ENCODE results near the gene IL31. TPM values are rescaled to one million over a fixed set of nuclear protein-coding genes. Genes with fewer than 3 reads are reported as not detected.

Gene IL31
- total RNA-seq, 1 donor from 2014 or later, result not detected

DNA sequence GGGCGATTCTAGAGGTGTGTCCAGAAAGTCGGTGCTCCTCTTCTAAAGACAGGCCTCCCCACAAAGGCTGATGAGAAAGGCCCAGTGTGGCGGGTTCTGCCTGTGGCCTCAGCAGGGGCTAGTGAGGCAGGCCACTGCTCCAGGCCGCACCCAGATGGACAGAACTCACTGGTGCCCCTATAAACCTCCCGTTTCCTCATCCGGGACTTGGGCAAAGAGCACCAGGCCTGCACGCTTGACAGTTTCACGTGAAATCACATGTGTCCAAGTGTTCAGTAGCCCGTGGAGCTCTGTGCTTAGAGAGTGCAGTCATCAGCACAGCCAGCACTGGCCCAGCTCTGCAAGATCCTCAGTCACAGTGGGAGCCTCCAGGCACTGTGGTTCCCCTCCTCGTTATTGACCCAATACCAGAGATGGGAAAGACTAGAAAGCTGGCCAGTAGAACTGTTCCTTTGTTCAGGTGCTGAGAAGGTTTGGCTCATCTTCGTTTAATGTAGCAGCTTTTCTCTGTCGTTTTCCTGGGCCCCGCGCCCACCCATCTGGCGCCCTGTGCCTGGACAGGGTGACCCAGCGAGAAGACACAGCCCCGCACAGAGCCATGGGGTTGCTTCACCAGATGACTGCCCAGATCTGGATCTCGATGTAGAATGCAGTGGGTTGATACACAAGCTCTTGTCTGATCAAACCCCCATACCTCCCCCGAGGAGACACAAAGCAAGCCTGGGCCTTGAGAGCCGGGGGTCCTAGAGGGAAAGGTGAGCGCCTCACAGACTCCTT lies 26.3 kb downstream of the IL31 start:
- peaks cover 17% of the 10 kb centered on the region for H3K9me3 Mint-ChIP-seq (ENCODE audit: unreplicated experiment)
- H3K36me3 Mint-ChIP-seq (ENCODE audit: unreplicated experiment), result peaks cover 8% of the 10 kb centered on the region
- H3K27ac Mint-ChIP-seq (ENCODE audit: unreplicated experiment), result peak overlapping the region; percentile 17
- no peak overlapping the region for H3K4me3 Mint-ChIP-seq (ENCODE audit: unreplicated experiment)
- peaks cover 17% of the 10 kb centered on the region for H3K27me3 Mint-ChIP-seq (ENCODE audit: unreplicated experiment)
- peaks cover 7% of the 10 kb centered on the region for H3K4me1 Mint-ChIP-seq (ENCODE audit: low read depth, unreplicated experiment)
- TF ChIP-seq, protein P1, sequence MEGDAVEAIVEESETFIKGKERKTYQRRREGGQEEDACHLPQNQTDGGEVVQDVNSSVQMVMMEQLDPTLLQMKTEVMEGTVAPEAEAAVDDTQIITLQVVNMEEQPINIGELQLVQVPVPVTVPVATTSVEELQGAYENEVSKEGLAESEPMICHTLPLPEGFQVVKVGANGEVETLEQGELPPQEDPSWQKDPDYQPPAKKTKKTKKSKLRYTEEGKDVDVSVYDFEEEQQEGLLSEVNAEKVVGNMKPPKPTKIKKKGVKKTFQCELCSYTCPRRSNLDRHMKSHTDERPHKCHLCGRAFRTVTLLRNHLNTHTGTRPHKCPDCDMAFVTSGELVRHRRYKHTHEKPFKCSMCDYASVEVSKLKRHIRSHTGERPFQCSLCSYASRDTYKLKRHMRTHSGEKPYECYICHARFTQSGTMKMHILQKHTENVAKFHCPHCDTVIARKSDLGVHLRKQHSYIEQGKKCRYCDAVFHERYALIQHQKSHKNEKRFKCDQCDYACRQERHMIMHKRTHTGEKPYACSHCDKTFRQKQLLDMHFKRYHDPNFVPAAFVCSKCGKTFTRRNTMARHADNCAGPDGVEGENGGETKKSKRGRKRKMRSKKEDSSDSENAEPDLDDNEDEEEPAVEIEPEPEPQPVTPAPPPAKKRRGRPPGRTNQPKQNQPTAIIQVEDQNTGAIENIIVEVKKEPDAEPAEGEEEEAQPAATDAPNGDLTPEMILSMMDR (IDR thresholded peaks at IDR 0.05; ENCODE audit: partially characterized antibody, unreplicated experiment), result no peak
- DNase-seq, result no peak

DNA sequence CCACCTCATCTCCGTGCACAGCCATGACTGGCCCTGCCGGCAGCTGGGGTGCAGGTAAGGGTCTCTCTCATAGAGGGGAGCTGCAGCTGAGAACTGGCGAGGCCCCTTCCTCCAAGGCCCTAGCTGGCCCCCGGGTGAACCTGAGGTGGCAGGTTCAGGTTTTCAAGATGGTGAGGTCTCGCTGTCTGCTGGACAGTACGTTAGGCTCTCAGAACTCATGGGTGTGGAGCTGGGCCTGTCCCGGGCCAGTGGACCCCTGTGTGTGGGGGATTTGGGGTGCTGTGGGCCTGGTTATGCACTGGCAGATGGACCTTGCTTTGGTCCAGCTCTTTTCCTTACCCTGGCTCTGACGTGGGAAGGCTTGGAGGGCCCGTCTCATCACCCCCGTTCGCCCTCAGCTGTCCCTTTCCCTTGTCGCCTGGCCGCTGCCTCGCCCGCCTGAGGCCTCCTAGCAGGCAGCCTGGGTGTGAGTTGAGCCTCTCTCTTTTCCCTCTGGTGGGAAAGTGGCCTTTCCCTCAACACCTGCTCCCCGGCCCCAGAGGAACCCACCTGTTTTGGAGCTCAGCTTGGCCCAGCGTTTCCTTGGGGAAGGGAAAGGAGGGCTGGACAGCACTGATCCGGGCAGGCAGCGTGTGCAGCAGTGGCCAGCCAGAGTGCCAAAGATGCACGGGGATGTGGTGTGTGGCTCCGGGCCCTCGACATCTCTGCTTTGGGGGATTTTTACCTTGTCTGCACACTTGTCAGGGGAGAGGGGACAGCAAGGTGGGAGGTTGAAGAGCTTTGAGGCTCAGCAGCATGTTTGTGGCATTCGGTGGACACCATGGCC lies 28.3 kb downstream of the IL31 start:
- H3K36me3 Mint-ChIP-seq (ENCODE audit: unreplicated experiment), result peaks cover 8% of the 10 kb centered on the region
- no peak for DNase-seq
- TF ChIP-seq, protein P1 (IDR thresholded peaks at IDR 0.05; ENCODE audit: partially characterized antibody, unreplicated experiment), result no peak
- H3K9me3 Mint-ChIP-seq (ENCODE audit: unreplicated experiment), result peaks cover 19% of the 10 kb centered on the region
- H3K4me3 Mint-ChIP-seq (ENCODE audit: unreplicated experiment), result no peak overlapping the region
- peaks cover 19% of the 10 kb centered on the region for H3K27me3 Mint-ChIP-seq (ENCODE audit: unreplicated experiment)
- H3K27ac Mint-ChIP-seq (ENCODE audit: unreplicated experiment), result no peak overlapping the region
- peaks cover 7% of the 10 kb centered on the region for H3K4me1 Mint-ChIP-seq (ENCODE audit: low read depth, unreplicated experiment)

DNA sequence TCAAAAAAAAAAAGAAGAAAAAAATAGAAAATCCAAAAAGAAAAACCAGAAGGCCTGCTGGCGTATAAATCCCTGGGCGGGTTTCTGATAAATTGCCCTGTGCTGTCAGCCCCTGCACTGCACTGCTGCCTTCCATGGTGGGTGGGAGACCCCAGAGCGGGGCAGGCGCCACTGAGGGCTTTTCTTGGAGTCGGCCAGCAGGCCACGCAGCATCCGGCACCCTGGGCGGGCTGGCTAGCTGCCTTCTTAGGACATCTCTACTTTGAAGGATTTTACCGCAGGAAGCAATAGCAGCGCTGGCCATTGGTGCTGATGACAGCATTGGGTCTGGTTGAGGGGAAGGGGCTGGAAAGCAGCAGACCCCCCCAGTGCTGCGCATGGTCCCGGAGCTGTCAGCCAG lies 29.1 kb downstream of the IL31 start:
- Mint-ChIP-seq H3K27ac (ENCODE audit: unreplicated experiment) (no peak overlapping the region), H3K9me3 (ENCODE audit: unreplicated experiment) (peaks cover 20% of the 10 kb centered on the region), H3K36me3 (ENCODE audit: unreplicated experiment) (peaks cover 8% of the 10 kb centered on the region), H3K4me3 (ENCODE audit: unreplicated experiment) (no peak overlapping the region), H3K27me3 (ENCODE audit: unreplicated experiment) (peaks cover 22% of the 10 kb centered on the region), H3K4me1 (ENCODE audit: low read depth, unreplicated experiment) (peaks cover 7% of the 10 kb centered on the region)
- TF ChIP-seq, protein P1 (IDR thresholded peaks at IDR 0.05; ENCODE audit: partially characterized antibody, unreplicated experiment), result no peak
- DNase-seq, result no peak

- H3K27me3 Mint-ChIP-seq (ENCODE audit: unreplicated experiment), result peaks cover 15% of the 10 kb centered on the region
- no peak overlapping the region for H3K4me3 Mint-ChIP-seq (ENCODE audit: unreplicated experiment)
- TF ChIP-seq, protein P1 (IDR thresholded peaks at IDR 0.05; ENCODE audit: partially characterized antibody, unreplicated experiment), result no peak
- H3K9me3 Mint-ChIP-seq (ENCODE audit: unreplicated experiment), result peaks cover 18% of the 10 kb centered on the region
- DNase-seq, result no peak
- H3K36me3 Mint-ChIP-seq (ENCODE audit: unreplicated experiment), result peaks cover 8% of the 10 kb centered on the region
- no peak overlapping the region for H3K27ac Mint-ChIP-seq (ENCODE audit: unreplicated experiment)
- peaks cover 2% of the 10 kb centered on the region for H3K4me1 Mint-ChIP-seq (ENCODE audit: low read depth, unreplicated experiment)
These were observed 31.2 kb downstream of the IL31 start for GRCh38 chr12:122142857-122143256.

All from glutamatergic neuron (in vitro differentiated cells).